ENCODE data around the gene PLEKHM3. TPM values are rescaled to one million over a fixed set of nuclear protein-coding genes. Genes with fewer than 3 reads are reported as not detected.

The PLEKHM3 gene
- total RNA-seq, 1 donor from 2014 or later = 6.6 TPM

DNA sequence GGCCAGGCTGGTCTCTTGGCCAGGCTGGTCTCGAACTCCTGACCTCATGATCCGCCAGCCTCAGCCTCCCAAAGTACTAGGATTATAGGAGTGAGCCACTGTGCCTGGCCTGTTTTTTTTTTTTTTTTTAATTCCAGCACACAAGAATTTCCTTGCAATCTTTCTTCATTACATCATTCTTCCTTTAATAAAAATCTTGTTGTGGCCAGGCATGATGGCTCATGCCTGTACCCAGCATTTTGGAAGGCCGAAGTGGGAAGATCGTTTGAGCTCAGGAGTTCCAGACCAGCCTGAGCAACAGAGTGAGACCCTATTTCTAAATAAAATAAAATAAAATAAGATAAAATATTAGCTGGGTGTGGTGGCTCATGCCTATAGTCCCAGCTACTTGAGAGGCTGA is 21.4 kb upstream of the PLEKHM3 start:
- H3K4me3 Mint-ChIP-seq = no peak overlapping the region
- no peaks in the 10 kb centered on the region for H3K36me3 Mint-ChIP-seq (ENCODE audit: low read depth)
- H3K27ac Mint-ChIP-seq = no peak overlapping the region
- no peaks in the 10 kb centered on the region for H3K9me3 Mint-ChIP-seq
- no peaks in the 10 kb centered on the region for H3K4me1 Mint-ChIP-seq
- DNase-seq = no peak
- peaks cover 17% of the 10 kb centered on the region for H3K27me3 Mint-ChIP-seq
- intact Hi-C loops (cut with micrococcal nuclease) = no loop called here

DNA sequence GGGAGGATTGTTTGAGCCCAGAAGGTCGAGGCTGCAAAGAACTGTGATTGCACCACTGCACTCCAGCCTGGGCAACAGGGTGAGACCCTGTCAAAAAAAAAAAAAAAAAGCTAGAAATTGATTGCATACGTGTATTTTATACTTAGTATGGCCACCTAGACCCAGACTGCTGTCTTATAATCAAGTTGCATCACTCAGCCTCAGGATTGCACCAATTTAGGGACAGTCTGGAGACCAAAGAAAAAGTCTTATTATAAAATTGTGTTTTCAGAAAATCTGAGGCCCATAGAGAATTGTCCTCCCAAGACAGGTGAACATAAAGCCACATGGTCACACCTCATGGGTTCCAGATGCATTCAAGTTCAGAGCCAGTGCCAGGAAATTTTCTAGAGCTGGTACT is 17.1 kb upstream of the PLEKHM3 start:
- Mint-ChIP-seq H3K27ac (no peak overlapping the region), H3K27me3 (peaks cover 20% of the 10 kb centered on the region), H3K4me1 (peaks cover 2% of the 10 kb centered on the region), H3K4me3 (no peak overlapping the region), H3K9me3 (no peaks in the 10 kb centered on the region), H3K36me3 (ENCODE audit: low read depth) (no peaks in the 10 kb centered on the region)
- DNase-seq = no peak
- intact Hi-C loops (cut with micrococcal nuclease) = no loop called here

DNA sequence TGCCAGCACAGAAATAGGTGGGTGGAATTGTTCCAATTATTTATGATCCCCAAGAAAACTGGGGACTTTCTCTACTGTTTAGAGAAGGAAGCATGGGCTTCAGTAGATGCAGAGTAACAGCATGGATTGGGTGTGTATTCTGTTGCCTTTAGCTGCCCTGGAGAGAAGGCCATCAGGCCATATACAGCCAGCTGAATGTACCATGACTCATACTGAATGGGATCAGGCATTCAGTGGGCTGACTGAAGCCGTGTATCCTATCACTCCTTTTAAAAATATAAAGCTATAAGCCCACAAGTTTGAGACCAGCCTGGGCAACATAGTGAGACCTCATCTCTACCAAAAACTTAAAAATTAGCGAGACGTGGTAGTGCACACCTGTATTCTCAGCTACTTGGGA is 16.7 kb upstream of the PLEKHM3 start:
- Mint-ChIP-seq H3K36me3 (ENCODE audit: low read depth) (no peaks in the 10 kb centered on the region), H3K4me1 (peaks cover 2% of the 10 kb centered on the region), H3K9me3 (no peaks in the 10 kb centered on the region), H3K27me3 (peaks cover 20% of the 10 kb centered on the region), H3K27ac (no peak overlapping the region), H3K4me3 (no peak overlapping the region)
- intact Hi-C loops (cut with micrococcal nuclease) = no loop called here
- no peak for DNase-seq

DNA sequence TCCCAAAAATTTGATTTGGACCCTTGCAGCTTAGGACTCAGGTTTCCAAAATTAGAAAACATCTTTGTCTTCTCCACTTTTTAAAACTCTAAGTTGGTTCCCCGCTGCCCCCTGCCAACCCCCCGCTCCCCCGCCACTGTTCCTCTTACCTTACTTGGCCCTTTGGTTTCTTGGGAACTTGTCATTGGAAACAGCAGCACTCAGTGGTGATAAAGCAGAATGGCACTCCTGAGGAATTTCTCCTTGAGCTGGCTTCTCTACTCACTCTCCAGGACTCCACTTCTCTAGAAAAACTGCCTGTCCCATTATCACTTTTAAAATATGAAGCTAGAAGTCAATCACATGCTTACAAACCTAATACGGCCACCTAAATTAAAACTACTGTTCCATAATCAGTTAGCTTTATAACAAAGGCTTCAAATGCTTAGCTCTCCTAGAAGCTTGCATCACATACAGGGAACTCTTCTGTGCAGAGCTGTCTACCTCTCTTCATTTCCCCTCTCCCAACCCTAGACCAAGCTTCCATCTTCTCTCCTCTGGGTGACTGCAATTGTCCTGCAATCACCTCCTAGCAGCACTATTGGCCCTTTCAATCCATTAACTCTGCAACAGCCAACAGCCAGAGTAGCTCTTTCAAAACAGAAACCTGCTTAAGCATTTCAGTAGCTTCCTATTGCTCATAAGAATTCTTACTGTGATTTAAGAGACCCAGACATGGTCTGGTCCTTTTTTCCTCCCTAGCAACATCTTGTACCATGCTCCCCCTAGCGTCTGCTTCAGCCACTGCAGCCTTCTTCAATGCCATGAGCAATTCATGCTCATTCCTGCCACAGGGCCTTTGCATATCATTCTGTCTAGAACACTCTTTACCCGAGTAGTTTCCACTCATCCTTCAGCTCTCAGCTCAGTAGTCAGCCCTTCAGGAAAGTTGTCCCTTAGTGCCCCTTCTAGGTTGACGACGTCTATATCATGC is 15.2 kb upstream of the PLEKHM3 start:
- Mint-ChIP-seq H3K36me3 (ENCODE audit: low read depth) (no peaks in the 10 kb centered on the region), H3K4me1 (peaks cover 2% of the 10 kb centered on the region), H3K27ac (peak overlapping the region; percentile 34), H3K9me3 (no peaks in the 10 kb centered on the region), H3K27me3 (peaks cover 17% of the 10 kb centered on the region), H3K4me3 (no peak overlapping the region)
- peak; percentile 91 for DNase-seq
- intact Hi-C loops (cut with micrococcal nuclease) = loop anchor here (1.0 to 2.0 kb wide), 2 partner anchors 294 to 416 kb away; partner anchors contain the start of gene METTL21A

DNA sequence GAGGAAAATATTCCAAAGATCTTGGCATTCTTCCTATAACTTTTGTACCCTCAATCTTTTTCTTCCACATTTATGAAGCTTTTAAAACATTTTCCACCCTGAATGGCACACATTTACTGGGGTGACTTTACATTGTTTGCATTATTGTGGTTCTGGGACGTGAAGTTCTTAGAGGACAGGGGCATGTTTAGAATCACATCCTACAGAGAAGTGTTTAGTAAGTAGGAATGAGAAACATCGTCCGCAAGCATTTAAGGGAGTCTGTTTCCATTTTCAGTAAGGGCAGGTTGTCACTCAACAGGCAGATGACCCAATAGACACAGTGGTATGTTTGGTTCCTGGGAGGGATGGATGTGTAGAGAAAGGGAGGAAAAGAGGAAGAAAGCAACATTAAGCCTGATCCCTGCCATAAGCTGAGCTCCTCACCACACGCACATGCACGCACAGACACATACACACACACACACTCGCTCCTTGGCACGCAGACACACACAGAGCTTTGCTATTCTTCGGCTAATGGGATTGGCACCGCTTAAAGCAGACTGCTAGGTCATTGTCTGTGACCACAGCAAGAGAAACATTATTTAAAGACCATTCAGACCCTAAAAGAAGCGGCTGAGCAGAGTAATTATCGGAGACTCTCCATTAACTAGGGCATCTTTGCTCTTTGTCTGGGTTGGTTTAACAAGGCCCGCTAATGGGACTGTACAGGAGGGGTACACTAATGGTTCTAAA is 14.2 kb upstream of the PLEKHM3 start:
- DNase-seq = no peak
- H3K36me3 Mint-ChIP-seq (ENCODE audit: low read depth) = no peaks in the 10 kb centered on the region
- H3K4me1 Mint-ChIP-seq = peaks cover 2% of the 10 kb centered on the region
- no peak overlapping the region for H3K27ac Mint-ChIP-seq
- no peaks in the 10 kb centered on the region for H3K9me3 Mint-ChIP-seq
- intact Hi-C loops (cut with micrococcal nuclease) = loop anchor here (1.0 to 2.0 kb wide), 2 partner anchors 293 to 415 kb away; partner anchors contain the start of gene METTL21A
- H3K27me3 Mint-ChIP-seq = peaks cover 14% of the 10 kb centered on the region
- H3K4me3 Mint-ChIP-seq = no peak overlapping the region

DNA sequence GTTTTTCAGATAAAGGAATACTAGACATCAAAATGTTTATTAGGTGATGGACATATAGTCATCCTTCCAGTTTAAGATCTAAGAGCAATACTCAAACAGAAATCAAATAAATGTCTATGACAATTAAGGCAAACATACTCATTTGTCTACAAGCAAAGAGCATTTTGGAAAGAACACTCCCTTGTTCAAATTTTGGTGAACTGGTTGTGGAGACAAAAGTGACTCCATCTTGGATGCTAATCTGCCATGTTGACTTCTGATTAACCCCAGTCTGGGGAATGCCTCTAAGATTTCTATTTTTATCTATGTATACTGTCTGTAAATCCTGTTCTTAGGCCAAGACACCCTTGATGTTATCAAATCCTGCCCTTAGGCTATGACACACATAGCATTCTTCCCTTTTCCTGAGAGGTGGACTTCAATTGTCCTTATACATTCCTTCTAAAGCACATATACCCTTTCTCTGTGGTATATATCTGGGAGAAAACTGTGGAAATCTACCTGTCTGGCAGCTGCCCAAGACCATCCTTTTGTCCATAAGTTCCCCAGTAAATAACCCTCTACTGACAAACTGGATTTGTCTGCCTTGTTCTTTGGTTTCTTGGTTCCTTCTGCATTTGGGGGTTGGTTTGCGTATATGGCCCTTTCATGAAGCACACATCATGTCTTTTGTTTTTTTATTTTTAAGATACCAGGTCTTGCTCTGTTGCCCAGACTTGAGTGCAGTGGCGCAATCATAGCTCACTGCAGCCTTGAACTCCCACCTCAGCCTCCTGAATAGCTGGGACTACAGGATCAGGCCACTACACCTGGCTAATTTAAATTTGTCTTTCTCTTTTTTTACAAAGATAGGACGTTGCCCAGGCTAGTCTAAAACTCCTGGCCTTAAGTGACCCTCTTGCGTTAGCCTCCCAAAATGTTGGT is 12.5 kb upstream of the PLEKHM3 start:
- Mint-ChIP-seq H3K36me3 (ENCODE audit: low read depth) (no peaks in the 10 kb centered on the region), H3K4me3 (no peak overlapping the region), H3K4me1 (peaks cover 6% of the 10 kb centered on the region), H3K9me3 (no peaks in the 10 kb centered on the region), H3K27me3 (peaks cover 11% of the 10 kb centered on the region), H3K27ac (no peak overlapping the region)
- intact Hi-C loops (cut with micrococcal nuclease) = no loop called here
- DNase-seq = no peak

DNA sequence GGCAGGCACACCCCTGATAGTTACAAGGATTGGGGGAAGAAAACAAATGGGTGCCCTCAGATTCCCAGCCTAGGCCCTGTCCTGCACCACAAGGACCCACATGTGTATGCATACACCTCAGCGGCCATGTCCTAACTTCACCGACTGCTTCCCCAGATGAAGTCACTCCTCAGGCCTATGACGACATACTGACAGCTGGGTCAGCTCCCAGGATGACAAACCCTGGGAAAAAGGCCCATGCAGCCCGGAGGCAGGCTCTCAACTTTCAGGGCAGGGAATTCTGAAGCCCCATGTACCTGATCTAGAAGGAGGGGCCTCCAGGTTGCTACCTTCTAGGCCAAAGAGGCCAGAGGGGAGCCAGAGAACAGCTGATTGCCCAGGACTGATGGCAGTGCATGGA is 11.0 kb upstream of the PLEKHM3 start:
- H3K4me1 Mint-ChIP-seq = peaks cover 6% of the 10 kb centered on the region
- H3K9me3 Mint-ChIP-seq = no peaks in the 10 kb centered on the region
- no peak for DNase-seq
- intact Hi-C loops (cut with micrococcal nuclease) = no loop called here
- peaks cover 15% of the 10 kb centered on the region for H3K27me3 Mint-ChIP-seq
- no peak overlapping the region for H3K27ac Mint-ChIP-seq
- no peak overlapping the region for H3K4me3 Mint-ChIP-seq
- H3K36me3 Mint-ChIP-seq (ENCODE audit: low read depth) = no peaks in the 10 kb centered on the region

DNA sequence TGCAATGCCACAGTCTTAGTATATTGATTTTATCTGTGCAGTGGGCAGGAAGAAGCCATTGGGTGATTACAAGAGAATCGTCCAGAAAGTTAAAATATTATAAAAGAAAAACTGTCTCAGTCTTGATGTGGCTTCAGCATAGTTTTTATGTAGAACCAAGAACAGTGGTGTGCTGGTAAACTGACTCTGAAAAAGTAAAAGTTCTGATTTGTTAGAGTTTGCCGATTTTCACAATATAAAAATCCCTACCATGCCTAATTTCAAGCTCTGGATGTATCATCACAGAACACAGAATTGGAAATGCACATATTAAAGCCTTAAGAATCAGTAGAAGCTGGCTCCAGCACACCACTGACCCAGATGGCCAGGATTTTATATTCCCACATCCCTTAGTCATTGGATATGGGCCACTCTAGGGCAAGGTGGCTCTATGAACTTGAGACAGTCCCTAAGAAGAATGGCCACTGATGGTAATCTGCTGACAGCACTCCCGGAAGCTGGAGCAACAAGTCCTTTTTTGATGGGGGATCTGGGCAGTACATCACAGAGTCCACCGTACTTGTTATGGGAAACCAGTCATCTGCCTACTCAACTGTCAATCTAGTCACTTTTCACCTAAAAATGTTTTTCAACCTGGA is 9.3 kb upstream of the PLEKHM3 start:
- Mint-ChIP-seq H3K27me3 (peaks cover 15% of the 10 kb centered on the region), H3K4me1 (peaks cover 3% of the 10 kb centered on the region), H3K4me3 (no peak overlapping the region), H3K9me3 (no peaks in the 10 kb centered on the region), H3K36me3 (ENCODE audit: low read depth) (no peaks in the 10 kb centered on the region), H3K27ac (no peak overlapping the region)
- DNase-seq = no peak
- intact Hi-C loops (cut with micrococcal nuclease) = loop anchor here (1.0 kb wide), 1 partner anchor 288 kb away; no protein-coding TSS in a partner anchor

DNA sequence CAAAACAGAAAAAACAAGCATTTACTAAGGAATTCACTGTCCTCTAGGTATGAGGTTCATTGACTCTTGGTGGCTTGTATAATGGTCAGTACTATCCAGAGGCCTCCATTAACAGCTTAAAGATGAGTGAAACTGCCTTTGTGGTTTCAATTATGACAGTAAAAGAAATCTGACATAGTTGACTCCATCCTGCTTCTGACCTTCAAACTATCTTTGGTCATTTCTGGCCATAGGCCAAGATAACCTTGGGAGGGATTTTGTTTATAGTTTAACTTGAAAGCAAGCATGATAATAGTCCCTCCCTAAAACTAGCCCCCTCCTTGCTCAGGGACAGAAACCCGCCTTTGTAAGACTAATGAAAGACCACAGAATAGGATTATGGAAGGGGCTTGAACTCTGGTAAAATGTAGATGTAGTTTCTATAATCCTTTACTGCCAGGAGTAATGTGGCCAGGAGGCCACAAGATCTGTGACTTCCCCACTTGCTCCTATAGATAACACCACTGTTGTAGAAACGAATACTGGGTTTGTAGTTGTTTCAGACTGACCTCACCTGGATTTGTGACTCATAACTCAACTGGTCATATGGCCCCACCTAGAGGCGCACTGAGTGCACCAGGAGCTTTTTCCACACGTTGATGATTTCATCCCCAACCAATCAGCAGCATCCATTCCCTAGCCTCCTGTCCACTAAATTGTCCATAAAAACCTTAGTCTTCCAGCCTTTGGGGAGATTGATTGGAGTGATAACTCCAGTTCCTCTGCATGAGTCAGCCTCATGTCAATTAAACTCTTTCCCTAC is 8.6 kb upstream of the PLEKHM3 start:
- DNase-seq = peak; percentile 72

DNA sequence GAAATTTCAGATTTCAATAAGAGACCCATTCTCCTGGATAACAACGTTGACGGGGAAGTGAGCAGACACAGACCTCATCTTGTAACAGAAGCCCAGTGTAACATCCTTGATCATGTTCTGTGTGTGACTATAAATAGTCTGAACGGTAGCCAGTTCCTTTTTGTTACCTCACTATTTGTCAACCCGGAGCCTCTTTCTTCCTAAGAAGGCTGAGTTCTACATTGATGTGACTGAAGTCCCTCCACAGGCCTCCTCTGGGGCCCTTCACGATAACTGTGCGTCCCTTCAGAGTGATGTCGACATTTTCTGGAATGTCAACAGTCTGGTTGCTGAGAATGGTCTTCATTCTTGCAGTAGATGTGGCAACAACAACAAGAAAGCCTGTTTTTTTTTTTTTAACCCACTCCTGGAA is 6.3 kb upstream of the PLEKHM3 start:
- DNase-seq = no peak
- no peaks in the 10 kb centered on the region for H3K36me3 Mint-ChIP-seq (ENCODE audit: low read depth)
- no peak overlapping the region for H3K4me3 Mint-ChIP-seq
- H3K27ac Mint-ChIP-seq = no peak overlapping the region
- no peaks in the 10 kb centered on the region for H3K9me3 Mint-ChIP-seq
- H3K4me1 Mint-ChIP-seq = peaks cover 3% of the 10 kb centered on the region
- intact Hi-C loops (cut with micrococcal nuclease) = no loop called here
- H3K27me3 Mint-ChIP-seq = peaks cover 9% of the 10 kb centered on the region

More for the DNA sequence above, 8.6 kb upstream of the PLEKHM3 start:
- H3K9me3 Mint-ChIP-seq = no peaks in the 10 kb centered on the region
- no peaks in the 10 kb centered on the region for H3K36me3 Mint-ChIP-seq (ENCODE audit: low read depth)
- intact Hi-C loops (cut with micrococcal nuclease) = loop anchor here (1.0 kb wide), 1 partner anchor 288 kb away; no protein-coding TSS in a partner anchor
- peaks cover 13% of the 10 kb centered on the region for H3K27me3 Mint-ChIP-seq
- peaks cover 3% of the 10 kb centered on the region for H3K4me1 Mint-ChIP-seq
- no peak overlapping the region for H3K27ac Mint-ChIP-seq
- no peak overlapping the region for H3K4me3 Mint-ChIP-seq

DNA sequence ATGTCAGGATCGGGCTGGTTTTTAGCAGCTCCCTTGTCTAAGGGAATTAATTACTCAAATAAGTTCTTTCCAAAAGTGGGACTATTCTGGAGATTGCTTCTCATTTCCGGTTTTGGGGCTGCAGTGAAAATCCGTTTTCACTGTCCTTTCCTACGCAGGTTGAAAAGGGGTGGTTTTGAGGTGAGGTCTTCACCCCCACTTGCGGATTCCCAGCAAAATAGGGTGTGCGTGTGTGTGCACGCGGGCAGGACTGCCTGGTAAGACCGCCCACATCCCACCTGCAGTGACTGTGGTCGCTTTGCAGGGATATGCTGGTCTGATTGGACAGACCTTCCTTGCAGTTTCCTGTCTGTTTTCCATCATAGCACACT is 472 bp upstream of the PLEKHM3 start:
- intact Hi-C loops (cut with micrococcal nuclease) = loop anchor here (1.0 to 10.0 kb wide), 4 partner anchors 242 to 491 kb away; partner anchors contain the start of genes METTL21A and PIKFYVE
- Mint-ChIP-seq H3K4me3 (peak overlapping the region; percentile 93), H3K4me1 (peaks cover 10% of the 10 kb centered on the region), H3K9me3 (peaks cover 3% of the 10 kb centered on the region), H3K27me3 (peaks cover 1% of the 10 kb centered on the region), H3K27ac (peak overlapping the region; percentile 84), H3K36me3 (ENCODE audit: low read depth) (no peaks in the 10 kb centered on the region)
- DNase-seq = peak; percentile 75

DNA sequence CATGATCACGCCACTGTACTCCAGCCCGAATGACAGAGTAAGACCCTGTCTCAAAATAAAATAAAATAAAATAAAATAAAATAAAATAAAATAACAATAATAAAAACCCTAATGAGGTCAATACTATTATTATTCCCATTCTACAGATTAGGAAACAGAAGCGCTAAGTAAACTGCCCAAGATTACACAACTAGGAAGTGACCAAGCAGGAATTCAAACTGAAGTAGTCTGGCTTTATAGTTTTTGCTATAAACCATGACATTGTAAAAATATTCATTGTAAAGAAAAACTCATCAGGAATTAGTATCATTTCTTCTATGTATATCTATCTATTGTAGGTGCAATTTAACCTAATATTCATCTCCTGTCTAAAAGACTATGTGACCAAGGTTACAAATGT is 1.2 kb downstream of the PLEKHM3 start:
- peaks cover 3% of the 10 kb centered on the region for H3K9me3 Mint-ChIP-seq
- H3K4me1 Mint-ChIP-seq = peaks cover 10% of the 10 kb centered on the region
- no peak overlapping the region for H3K4me3 Mint-ChIP-seq
- no peaks in the 10 kb centered on the region for H3K36me3 Mint-ChIP-seq (ENCODE audit: low read depth)
- H3K27me3 Mint-ChIP-seq = no peaks in the 10 kb centered on the region
- intact Hi-C loops (cut with micrococcal nuclease) = loop anchor here (2.0 to 10.0 kb wide), 2 partner anchors 253 to 489 kb away; no protein-coding TSS in a partner anchor
- no peak for DNase-seq
- no peak overlapping the region for H3K27ac Mint-ChIP-seq

All from activated CD4-positive, alpha-beta T cell treated with anti-CD3 and anti-CD28 coated beads, Interleukin-2, amount 10 ng/mL, durations not matched to agents 24 days and 14 days (primary cell).